HEK293 (cell line): ENCODE results near the gene VEPH1.

Experiments
- CTCF ChIA-PET: fragments of 350-600 bp; formaldehyde crosslinking; extraction: SDS; loops from one replicate; lab custom pipeline; 2021; ENCODE audit warnings: antibody characterized with exemption; lab: Yijun Ruan, JAX
- POLR2A ChIA-PET: fragments of 300-600 bp; formaldehyde crosslinking; extraction: SDS; loops from one replicate; lab custom pipeline; 2020; ENCODE audit warnings: antibody characterized with exemption, inconsistent platforms; lab: Yijun Ruan, JAX
- H3K27ac ChIP-seq: fragments of 200-500 bp; sonication (Bioruptor generic); 2 replicates; pipeline ENCODE4 v1.5.1; 2014; ENCODE audit warnings: low read depth, low read length, control low read depth, inconsistent platforms; ENCODE audit errors: extremely low read depth
- H3K36me3 ChIP-seq, 2 experiments: fragments of 200-500 bp in 1 of 2; sonication (Bioruptor generic) in 1 of 2; 1 replicate in 1 of 2; 2 replicates in 1 of 2; pipeline ENCODE4 v1.5.1; 2014 to 2017; ENCODE audit warnings: inconsistent platforms in 2 of 2, low read length in 2 of 2; ENCODE audit not compliant: control insufficient read depth in 2 of 2, insufficient read depth in 1 of 2
- H3K4me1 ChIP-seq: fragments of 200-500 bp; sonication (Bioruptor generic); 2 replicates; pipeline ENCODE4 v1.5.1; 2014; ENCODE audit warnings: mild to moderate bottlenecking, low read length, inconsistent platforms; ENCODE audit not compliant: control insufficient read depth, insufficient read depth
- H3K4me3 ChIP-seq: 2 replicates; pipeline ENCODE4 v1.5.1; 2011; ENCODE audit warnings: low read depth, mild to moderate bottlenecking, control low read depth, low read length, moderate library complexity
- H3K9me3 ChIP-seq: fragments of 200-500 bp; sonication (Bioruptor generic); 2 replicates; pipeline ENCODE4 v1.5.1; 2014; ENCODE audit warnings: low read depth, low read length, inconsistent platforms; ENCODE audit not compliant: control insufficient read depth, insufficient read depth
- AEBP2 ChIP-seq: fragments of 450-650 bp; formaldehyde crosslinking; IDR thresholded peaks from 2 replicates; pipeline ENCODE4 v1.5.1; 2016; ENCODE audit warnings: missing biosample characterization, missing genetic modification characterization, borderline replicate concordance
- BCL11B ChIP-seq: fragments of 450-650 bp; formaldehyde crosslinking; IDR thresholded peaks from 2 replicates; pipeline ENCODE4 v1.5.1; 2016; ENCODE audit warnings: low read depth, missing biosample characterization, missing genetic modification characterization
- GLIS1 ChIP-seq: fragments of 450-650 bp; formaldehyde crosslinking; IDR thresholded peaks from 2 replicates; pipeline ENCODE4 v1.5.1; 2016; ENCODE audit warnings: missing biosample characterization, missing genetic modification characterization
- HOXC10 ChIP-seq: sonication (generic); formaldehyde crosslinking; IDR thresholded peaks from 2 replicates; pipeline ENCODE4 v1.8.1; 2023; ENCODE audit warnings: mild to moderate bottlenecking, missing genetic modification reagents
- KLF7 ChIP-seq: fragments of 450-650 bp; formaldehyde crosslinking; IDR thresholded peaks from 2 replicates; pipeline ENCODE4 v1.5.1; 2016; ENCODE audit warnings: missing biosample characterization, missing genetic modification characterization, borderline replicate concordance
- KLF8 ChIP-seq: fragments of 450-650 bp; formaldehyde crosslinking; IDR thresholded peaks from 2 replicates; pipeline ENCODE4 v1.5.1; 2016; ENCODE audit warnings: missing biosample characterization, missing genetic modification characterization
- MYNN ChIP-seq: fragments of 450-650 bp; formaldehyde crosslinking; IDR thresholded peaks from 2 replicates; pipeline ENCODE4 v1.5.1; 2016; ENCODE audit warnings: missing biosample characterization, missing genetic modification characterization, borderline replicate concordance
- SALL2 ChIP-seq: fragments of 450-650 bp; formaldehyde crosslinking; IDR thresholded peaks from 2 replicates; pipeline ENCODE4 v1.5.0; 2017; ENCODE audit warnings: missing biosample characterization, mild to moderate bottlenecking, missing genetic modification characterization, borderline replicate concordance
- ZFHX2 ChIP-seq: fragments of 450-650 bp; formaldehyde crosslinking; conservative IDR thresholded peaks from 2 replicates; pipeline ENCODE4 v1.5.1; 2016; ENCODE audit warnings: missing biosample characterization, missing genetic modification characterization
- ZFP41 ChIP-seq: fragments of 450-650 bp; formaldehyde crosslinking; IDR thresholded peaks from 2 replicates; pipeline ENCODE4 v1.5.1; 2016; ENCODE audit warnings: missing biosample characterization, missing genetic modification characterization, borderline replicate concordance
- ZNF132 ChIP-seq: fragments of 450-650 bp; formaldehyde crosslinking; IDR thresholded peaks from 2 replicates; pipeline ENCODE4 v1.5.1; 2017; ENCODE audit warnings: missing biosample characterization, missing genetic modification characterization, borderline replicate concordance
- ZNF146 ChIP-seq: fragments of 450-650 bp; formaldehyde crosslinking; IDR thresholded peaks from 2 replicates; pipeline ENCODE4 v1.5.1; 2016; ENCODE audit warnings: missing biosample characterization, missing genetic modification characterization
- ZNF155 ChIP-seq: fragments of 450-650 bp; formaldehyde crosslinking; IDR thresholded peaks from 2 replicates; pipeline ENCODE4 v1.5.1; 2016; ENCODE audit warnings: missing biosample characterization, missing genetic modification characterization
- ZNF169 ChIP-seq: fragments of 450-650 bp; formaldehyde crosslinking; IDR thresholded peaks from 2 replicates; pipeline ENCODE4 v1.5.1; 2016; ENCODE audit warnings: missing biosample characterization, missing genetic modification characterization
- ZNF211 ChIP-seq: fragments of 450-650 bp; formaldehyde crosslinking; IDR thresholded peaks from 2 replicates; pipeline ENCODE4 v1.5.1; 2016; ENCODE audit warnings: low read depth, missing biosample characterization, missing genetic modification characterization
- ZNF280D ChIP-seq: fragments of 450-650 bp; formaldehyde crosslinking; IDR thresholded peaks from 2 replicates; pipeline ENCODE4 v1.5.1; 2016; ENCODE audit warnings: missing biosample characterization, missing genetic modification characterization
- ZNF324 ChIP-seq: fragments of 450-650 bp; formaldehyde crosslinking; IDR thresholded peaks from 2 replicates; pipeline ENCODE4 v1.5.1; 2016; ENCODE audit warnings: missing biosample characterization, missing genetic modification characterization
- ZNF335 ChIP-seq: fragments of 450-650 bp; formaldehyde crosslinking; conservative IDR thresholded peaks from 2 replicates; pipeline ENCODE4 v1.5.1; 2016; ENCODE audit warnings: missing biosample characterization, missing genetic modification characterization
- ZNF341 ChIP-seq: fragments of 450-650 bp; formaldehyde crosslinking; IDR thresholded peaks from 2 replicates; pipeline ENCODE4; 2016; ENCODE audit warnings: low read depth, missing biosample characterization, missing genetic modification characterization
- ZNF37A ChIP-seq: fragments of 450-650 bp; IDR thresholded peaks from 2 replicates; pipeline ENCODE4 v1.5.1; 2018; ENCODE audit warnings: missing biosample characterization, missing genetic modification characterization
- ZNF391 ChIP-seq: fragments of 450-650 bp; formaldehyde crosslinking; IDR thresholded peaks from 2 replicates; pipeline ENCODE4 v1.5.1; 2016; ENCODE audit warnings: low read depth, missing biosample characterization, missing genetic modification characterization, borderline replicate concordance
- ZNF426 ChIP-seq: fragments of 450-650 bp; formaldehyde crosslinking; IDR thresholded peaks from 2 replicates; pipeline ENCODE4 v1.5.1; 2017; ENCODE audit warnings: missing biosample characterization, missing genetic modification characterization, mild to moderate bottlenecking, inconsistent platforms, moderate library complexity
- ZNF521 ChIP-seq: fragments of 450-650 bp; formaldehyde crosslinking; IDR thresholded peaks from 2 replicates; pipeline ENCODE4 v1.5.1; 2017; ENCODE audit warnings: missing biosample characterization, mild to moderate bottlenecking, missing genetic modification characterization
- ZNF549 ChIP-seq: fragments of 450-650 bp; IDR thresholded peaks from 2 replicates; pipeline ENCODE4 v1.5.1; 2018; ENCODE audit warnings: missing biosample characterization, missing genetic modification characterization, mild to moderate bottlenecking, inconsistent platforms, moderate library complexity
- ZNF670 ChIP-seq: fragments of 450-650 bp; formaldehyde crosslinking; IDR thresholded peaks from 2 replicates; pipeline ENCODE4 v1.5.1; 2016; ENCODE audit warnings: missing biosample characterization, missing genetic modification characterization, low read depth
- ZNF747 ChIP-seq: fragments of 450-650 bp; formaldehyde crosslinking; IDR thresholded peaks from 2 replicates; pipeline ENCODE4 v1.5.1; 2016; ENCODE audit warnings: missing biosample characterization, missing genetic modification characterization
- ZNF76 ChIP-seq: fragments of 450-650 bp; formaldehyde crosslinking; IDR thresholded peaks from 2 replicates; pipeline ENCODE4; 2016; ENCODE audit warnings: low read depth, missing biosample characterization, missing genetic modification characterization, borderline replicate concordance
- TF ChIP-seq, protein P1 (sequence below): fragments of 450-650 bp; formaldehyde crosslinking; IDR thresholded peaks from 2 replicates; pipeline ENCODE4 v1.5.1; 2017; ENCODE audit warnings: missing biosample characterization, missing genetic modification characterization
- TF ChIP-seq, protein P2 (sequence below): fragments of 450-650 bp; formaldehyde crosslinking; IDR thresholded peaks from 2 replicates; pipeline ENCODE4 v1.5.1; 2017; ENCODE audit warnings: missing biosample characterization, missing genetic modification characterization
- TF ChIP-seq, protein P3 (sequence below): fragments of 450-650 bp; formaldehyde crosslinking; IDR thresholded peaks from 2 replicates; pipeline ENCODE4 v1.5.1; 2016; ENCODE audit warnings: missing biosample characterization, missing genetic modification characterization

VEPH1 gene

DNA sequence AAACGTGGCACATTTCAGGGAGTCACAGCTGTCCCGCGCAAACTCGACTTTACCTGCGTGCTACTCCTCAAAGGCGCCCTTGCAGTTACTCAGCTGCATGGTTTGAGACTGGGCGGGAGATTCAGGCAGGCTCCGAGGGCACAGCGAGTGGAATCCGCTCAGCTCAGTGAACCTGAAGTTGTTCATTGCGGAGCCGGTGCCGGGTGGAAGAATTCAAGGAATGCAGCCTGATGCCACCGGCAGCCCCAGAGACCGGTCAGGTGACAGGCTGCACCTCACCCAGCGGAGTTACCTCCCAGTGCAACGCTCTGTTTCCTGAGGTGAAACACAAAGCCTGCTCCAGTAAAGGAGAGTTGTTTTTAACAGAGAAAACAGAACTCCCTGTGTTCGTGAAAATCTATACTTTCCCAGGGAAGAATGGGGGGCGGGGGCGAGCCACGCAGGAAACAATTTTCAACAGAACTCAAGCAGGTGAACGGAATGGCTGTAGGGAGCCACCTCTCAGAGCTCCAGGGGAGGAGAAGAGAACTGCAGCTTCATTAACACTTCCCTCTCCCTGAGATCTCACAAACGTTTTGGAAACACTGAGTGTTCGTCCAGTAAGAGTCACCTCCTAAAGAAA is 3.8 kb downstream of the VEPH1 start (continued):
- TF ChIP-seq ZNF76 (tag by site-specific recombination) (no peak), ZNF146 (no peak), SALL2 (tag by site-specific recombination) (no peak), KLF7 (no peak), GLIS1 (peak; percentile 78), ZNF521 (tag by site-specific recombination) (no peak), ZNF747 (tag by site-specific recombination) (no peak), ZNF324 (no peak), ZFHX2 (tag by site-specific recombination) (no peak), ZNF155 (tag by site-specific recombination) (no peak), ZNF670 (tag by site-specific recombination) (no peak), ZNF211 (no peak), ZNF341 (tag by site-specific recombination) (peak; percentile 87), ZNF280D (tag by site-specific recombination) (no peak), ZNF132 (tag by site-specific recombination) (no peak), ZNF391 (tag by site-specific recombination) (no peak), ZNF426 (tag by site-specific recombination) (no peak), BCL11B (no peak), MYNN (no peak)
- TF ChIP-seq, protein P1, sequence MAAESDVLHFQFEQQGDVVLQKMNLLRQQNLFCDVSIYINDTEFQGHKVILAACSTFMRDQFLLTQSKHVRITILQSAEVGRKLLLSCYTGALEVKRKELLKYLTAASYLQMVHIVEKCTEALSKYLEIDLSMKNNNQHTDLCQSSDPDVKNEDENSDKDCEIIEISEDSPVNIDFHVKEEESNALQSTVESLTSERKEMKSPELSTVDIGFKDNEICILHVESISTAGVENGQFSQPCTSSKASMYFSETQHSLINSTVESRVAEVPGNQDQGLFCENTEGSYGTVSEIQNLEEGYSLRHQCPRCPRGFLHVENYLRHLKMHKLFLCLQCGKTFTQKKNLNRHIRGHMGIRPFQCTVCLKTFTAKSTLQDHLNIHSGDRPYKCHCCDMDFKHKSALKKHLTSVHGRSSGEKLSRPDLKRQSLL (tag by site-specific recombination) = no peak
- TF ChIP-seq, protein P2, sequence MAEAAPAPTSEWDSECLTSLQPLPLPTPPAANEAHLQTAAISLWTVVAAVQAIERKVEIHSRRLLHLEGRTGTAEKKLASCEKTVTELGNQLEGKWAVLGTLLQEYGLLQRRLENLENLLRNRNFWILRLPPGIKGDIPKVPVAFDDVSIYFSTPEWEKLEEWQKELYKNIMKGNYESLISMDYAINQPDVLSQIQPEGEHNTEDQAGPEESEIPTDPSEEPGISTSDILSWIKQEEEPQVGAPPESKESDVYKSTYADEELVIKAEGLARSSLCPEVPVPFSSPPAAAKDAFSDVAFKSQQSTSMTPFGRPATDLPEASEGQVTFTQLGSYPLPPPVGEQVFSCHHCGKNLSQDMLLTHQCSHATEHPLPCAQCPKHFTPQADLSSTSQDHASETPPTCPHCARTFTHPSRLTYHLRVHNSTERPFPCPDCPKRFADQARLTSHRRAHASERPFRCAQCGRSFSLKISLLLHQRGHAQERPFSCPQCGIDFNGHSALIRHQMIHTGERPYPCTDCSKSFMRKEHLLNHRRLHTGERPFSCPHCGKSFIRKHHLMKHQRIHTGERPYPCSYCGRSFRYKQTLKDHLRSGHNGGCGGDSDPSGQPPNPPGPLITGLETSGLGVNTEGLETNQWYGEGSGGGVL = no peak
- TF ChIP-seq, all 188 proteins: peak for 14

- ChIA-PET CTCF (interaction anchor here (0.9 to 2.1 kb wide), 3 partner anchors 74 to 304 kb away, joined by 3 to 7 read pairs (median 6); no protein-coding TSS in a partner anchor), POLR2A (no interaction called here)
- Histone ChIP-seq H3K9me3 (no peaks in the 10 kb centered on the region), H3K27ac (no peak overlapping the region), H3K36me3 (no peaks in the 10 kb centered on the region), H3K4me1 (no peaks in the 10 kb centered on the region), H3K4me3 (no peak overlapping the region)
- TF ChIP-seq, protein P3, sequence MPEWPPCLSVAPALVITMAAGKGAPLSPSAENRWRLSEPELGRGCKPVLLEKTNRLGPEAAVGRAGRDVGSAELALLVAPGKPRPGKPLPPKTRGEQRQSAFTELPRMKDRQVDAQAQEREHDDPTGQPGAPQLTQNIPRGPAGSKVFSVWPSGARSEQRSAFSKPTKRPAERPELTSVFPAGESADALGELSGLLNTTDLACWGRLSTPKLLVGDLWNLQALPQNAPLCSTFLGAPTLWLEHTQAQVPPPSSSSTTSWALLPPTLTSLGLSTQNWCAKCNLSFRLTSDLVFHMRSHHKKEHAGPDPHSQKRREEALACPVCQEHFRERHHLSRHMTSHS = no peak
- TF ChIP-seq ZNF521 (tag by site-specific recombination) = no peak
- TF ChIP-seq BCL11B = no peak
- TF ChIP-seq ZNF335 = no peak
- TF ChIP-seq KLF8 (tag by site-specific recombination) = no peak
- no peak for TF ChIP-seq ZFP41 (tag by site-specific recombination)
- TF ChIP-seq ZNF37A (tag by site-specific recombination) = no peak
- TF ChIP-seq ZNF549 (tag by site-specific recombination) = no peak
- no peak for TF ChIP-seq HOXC10 (CRISPR knock-in tag)
- TF ChIP-seq AEBP2 = no peak
- no peak for TF ChIP-seq ZNF169 (tag by site-specific recombination)
Observed at GRCh38 chr3:157498371-157498770, 4.8 kb downstream of the VEPH1 start.
